Aortic smooth muscle cell (primary cell): ENCODE results near the gene CEP89. TPM values are rescaled to one million over a fixed set of nuclear protein-coding genes. Genes with fewer than 3 reads are reported as not detected.

ENCODE experiments used
- total RNA-seq: library from RNA; depleted of rRNA; stranded (reverse); fragments of >200 nt; gene quantifications from 2 replicates; pipeline ENCODE4 v1.2.3, GENCODE V29; 2014

CEP89 gene
- 9.2 and 9.8 TPM in 2 replicates for total RNA-seq

GRCh38 chr19:32971715-32972540, at the start of gene CEP89, which contains the start of gene FAAP24:
TSS of gene CEP89 (minus strand) at chr19:32971958. CDS start at chr19:32971874, 84 bp downstream.
TSS of gene FAAP24 (plus strand) at chr19:32972242. CDS start at chr19:32973197, 955 bp downstream.

GRCh38 chr19:32869369-32869965, 102.3 kb downstream of the CEP89 start, which contains the start of gene SLC7A9:
TSS of gene SLC7A9 (minus strand) at chr19:32869767. CDS start at chr19:32868534, 1,233 bp downstream.

Other genes starting within 250 kb of the CEP89 start
- 0.12 TPM in 1 of 2 replicates, not detected in the other for gene SLC7A9, start 102.2 kb downstream of the CEP89 start, total RNA-seq
- gene FAAP24, start 284 bp upstream of the CEP89 start, total RNA-seq: 1.6 and 2.7 TPM in 2 replicates
- 0.56 and 0.66 TPM in 2 replicates for gene RHPN2, start 92.9 kb upstream of the CEP89 start, total RNA-seq
- gene GPATCH1, start 109.2 kb upstream of the CEP89 start, total RNA-seq: 5.8 and 7.5 TPM in 2 replicates
- not detected in 2 replicates for gene WDR88, start 160.2 kb upstream of the CEP89 start, total RNA-seq
- gene LRP3, start 222.4 kb upstream of the CEP89 start, total RNA-seq: 29.0 and 36.1 TPM in 2 replicates